Skin epidermis (tissue), 12 donors: ENCODE data around the gene VPS37B.

Source experiments
- H3K27ac ChIP-seq, 21 experiments: fragments of 200-600 bp; sonication (generic) in 11 of 21; one replicate each; pipeline ENCODE4 v1.5.0; 2020; ENCODE audit warnings: mild to moderate bottlenecking in 3 of 21, inconsistent platforms in 2 of 21, moderate library complexity in 2 of 21
- H3K4me3 ChIP-seq, 7 experiments: fragments of 200-600 bp; sonication (generic) in 2 of 7; one replicate each; pipeline ENCODE4 v1.5.0; 2020; ENCODE audit warnings: inconsistent platforms in 2 of 7, mild to moderate bottlenecking in 2 of 7, moderate library complexity in 1 of 7

The VPS37B gene

DNA sequence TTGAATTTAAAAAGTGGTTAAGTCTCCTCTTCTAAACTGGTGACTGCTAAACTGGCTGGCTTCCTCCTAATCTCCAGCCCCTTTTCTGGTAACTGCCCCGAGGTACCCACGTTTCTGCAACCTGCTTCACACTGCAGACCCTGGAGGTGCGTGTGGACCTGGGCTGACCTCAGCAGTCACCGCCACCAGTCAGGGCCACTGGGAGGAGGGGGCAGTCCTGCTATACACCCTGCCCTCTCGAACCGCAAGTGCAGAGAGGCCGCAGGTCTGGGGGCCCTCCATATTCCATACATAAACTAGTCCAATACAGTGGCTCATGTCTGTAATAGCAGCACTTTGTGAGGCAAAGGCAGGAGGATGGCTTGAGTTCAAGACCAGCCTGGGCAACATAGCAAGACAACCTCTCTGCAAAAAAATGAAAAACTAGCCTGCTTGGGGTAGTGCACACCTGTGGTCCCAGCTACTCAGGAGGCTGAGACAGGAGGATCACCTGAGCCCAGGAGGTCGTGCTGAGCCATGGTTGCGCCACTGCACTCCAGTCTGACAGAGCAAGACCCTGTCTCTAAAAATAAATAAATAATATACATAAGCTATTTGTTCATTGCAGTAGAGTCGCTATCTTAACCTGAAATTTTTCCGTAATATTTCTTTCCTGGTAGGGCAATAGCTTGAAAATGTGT, 25.6 kb downstream of the VPS37B start:
- peak overlapping the region in 13 of 21 experiments; percentile 43 to 92 (median 85) for H3K27ac ChIP-seq
- no peak overlapping the region for H3K4me3 ChIP-seq

DNA sequence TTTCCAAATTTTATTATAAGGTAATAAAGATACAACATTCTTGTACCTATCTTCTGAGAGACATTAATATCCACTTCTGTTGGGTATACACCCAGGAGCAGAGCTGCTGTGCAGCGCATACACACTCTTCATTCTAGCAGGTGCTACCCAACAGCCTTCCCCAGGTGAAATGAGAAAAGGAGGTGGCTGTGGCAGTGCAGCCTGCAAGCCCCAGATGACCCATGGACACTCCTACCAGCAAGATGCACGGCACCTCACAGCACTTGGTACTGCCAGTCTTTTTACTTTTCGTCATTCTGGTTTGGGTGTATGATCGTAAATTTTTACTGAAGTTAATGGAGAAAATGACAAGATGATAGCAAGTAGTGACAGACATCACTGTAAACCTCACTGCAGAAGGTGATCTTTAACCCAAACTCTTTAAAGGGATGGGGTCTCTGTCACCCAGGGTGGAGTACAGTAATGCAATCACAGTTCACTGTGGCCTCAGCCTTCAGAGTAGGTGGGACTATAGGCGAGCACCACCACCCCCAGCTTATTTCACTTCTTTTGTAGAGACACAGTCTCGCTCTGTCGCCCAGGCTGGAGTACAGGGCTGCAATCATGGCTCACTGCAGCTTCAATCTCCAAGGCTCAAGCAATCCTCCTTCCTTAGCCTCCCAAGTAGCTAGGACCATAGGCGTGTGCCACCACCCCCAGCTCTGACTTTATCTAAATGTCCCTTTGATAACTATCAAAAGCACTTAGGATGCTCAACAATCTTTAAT, 26.5 kb downstream of the VPS37B start:
- Histone ChIP-seq H3K4me3 (no peak overlapping the region), H3K27ac (peak overlapping the region in 1 of 21 experiments; percentile 86)

DNA sequence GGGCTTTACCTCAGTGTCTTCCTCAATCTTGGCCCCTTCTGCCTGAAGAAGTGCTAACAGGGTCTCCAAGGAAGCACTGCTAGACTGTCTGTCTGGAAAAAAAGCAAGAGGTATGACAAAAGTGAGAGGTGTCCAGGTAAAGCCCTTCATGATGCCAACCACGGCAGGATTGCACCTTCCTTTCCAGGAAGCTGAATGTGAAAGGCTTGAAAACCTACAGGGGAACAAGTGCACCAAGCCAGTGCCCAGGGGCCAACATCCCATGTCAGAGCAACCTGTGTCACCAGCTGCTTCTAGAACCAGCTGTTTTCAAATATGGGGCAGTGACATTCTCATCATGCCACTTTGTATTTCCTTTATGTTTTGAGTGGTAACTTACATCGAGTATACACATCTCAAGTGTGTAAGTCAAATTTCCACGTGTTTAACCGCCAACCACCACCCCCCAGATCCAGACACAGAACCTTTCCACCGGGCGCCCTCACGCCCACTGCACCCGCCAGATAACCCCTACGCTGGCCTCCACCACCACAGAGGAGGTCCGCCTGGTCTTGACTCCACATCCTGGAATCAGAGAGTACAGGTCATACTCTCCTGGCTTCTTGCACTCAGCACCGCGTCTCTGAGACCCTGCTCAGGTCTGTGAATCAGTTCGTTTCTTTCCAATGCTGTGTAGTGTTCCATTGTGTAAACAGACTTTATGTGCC, 27.3 kb downstream of the VPS37B start:
- peak overlapping the region in 9 of 21 experiments; percentile 5 to 67 (median 48) for H3K27ac ChIP-seq
- H3K4me3 ChIP-seq, result no peak overlapping the region

DNA sequence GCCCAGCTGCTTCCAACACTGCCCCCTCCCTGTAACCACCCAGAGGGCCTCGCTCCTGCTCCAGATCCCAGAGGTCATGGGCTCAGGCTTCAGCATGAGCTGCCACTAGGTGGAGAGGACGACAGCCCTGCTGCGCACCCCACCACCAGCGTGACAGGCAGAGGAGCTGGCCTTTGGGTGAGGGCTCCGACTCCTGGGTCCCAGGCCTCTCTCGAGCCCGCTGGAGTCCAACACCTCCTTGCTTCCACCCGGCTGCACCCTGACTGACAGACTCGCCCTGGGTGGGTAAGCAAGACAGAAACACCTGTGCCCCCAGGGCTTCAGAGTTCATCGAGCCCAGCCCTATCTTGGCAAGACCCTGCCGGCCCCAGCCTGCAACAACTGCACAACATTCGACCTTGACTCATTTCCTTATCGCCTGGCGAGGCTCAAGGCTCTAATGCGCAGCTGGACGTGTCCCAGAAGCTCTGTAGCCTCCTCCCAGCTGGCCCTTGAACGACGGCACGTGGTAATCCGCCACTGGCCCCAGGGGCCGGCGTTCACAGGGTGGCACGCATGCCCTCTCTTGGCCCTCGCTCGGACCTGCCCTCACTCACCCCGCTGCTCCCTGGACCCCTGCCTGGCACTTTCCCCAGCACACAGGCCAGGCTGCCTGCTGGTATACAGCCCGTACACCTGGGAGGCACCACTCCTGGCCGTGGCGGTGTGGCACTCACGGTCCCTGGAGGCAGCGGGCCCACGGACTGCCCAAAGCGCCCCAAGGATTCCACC, 28.0 kb downstream of the VPS37B start:
- H3K27ac ChIP-seq, result peak overlapping the region in 10 of 21 experiments; percentile 5 to 67 (median 48)
- no peak overlapping the region for H3K4me3 ChIP-seq

DNA sequence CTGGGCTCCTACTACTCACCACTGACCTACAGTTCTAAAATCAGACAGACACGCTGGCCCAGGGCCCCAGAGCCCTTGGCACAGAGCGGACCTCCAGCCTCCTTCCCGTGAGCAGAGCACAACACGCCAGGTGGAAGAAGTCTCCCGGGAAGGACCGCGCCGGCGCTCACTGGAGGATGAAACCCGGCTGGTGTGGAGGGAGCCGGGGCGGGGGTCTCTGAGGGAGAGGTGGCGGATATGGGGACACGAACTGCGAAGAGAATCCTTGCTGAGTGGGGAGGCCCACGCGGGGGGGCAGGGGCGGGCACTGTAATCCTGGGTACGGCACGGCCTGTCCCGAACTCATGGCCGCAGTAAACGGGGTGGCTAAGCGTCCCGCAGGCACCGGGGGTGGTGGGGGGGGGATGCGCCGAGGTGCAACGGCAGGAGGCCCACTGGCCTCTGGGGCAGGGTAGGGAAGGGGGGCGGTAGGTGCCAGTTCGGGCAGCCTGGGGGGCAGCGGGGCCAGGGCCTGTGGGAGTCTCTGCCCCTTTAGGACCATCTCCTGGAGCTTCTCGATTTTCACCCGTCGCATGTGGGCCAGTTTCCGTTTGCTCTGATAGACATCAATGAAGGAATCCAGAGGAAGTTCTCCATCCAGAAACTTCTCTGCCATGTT, 28.8 kb downstream of the VPS37B start:
- H3K4me3 ChIP-seq, result no peak overlapping the region
- peak overlapping the region in 7 of 21 experiments; percentile 5 to 67 (median 47) for H3K27ac ChIP-seq

DNA sequence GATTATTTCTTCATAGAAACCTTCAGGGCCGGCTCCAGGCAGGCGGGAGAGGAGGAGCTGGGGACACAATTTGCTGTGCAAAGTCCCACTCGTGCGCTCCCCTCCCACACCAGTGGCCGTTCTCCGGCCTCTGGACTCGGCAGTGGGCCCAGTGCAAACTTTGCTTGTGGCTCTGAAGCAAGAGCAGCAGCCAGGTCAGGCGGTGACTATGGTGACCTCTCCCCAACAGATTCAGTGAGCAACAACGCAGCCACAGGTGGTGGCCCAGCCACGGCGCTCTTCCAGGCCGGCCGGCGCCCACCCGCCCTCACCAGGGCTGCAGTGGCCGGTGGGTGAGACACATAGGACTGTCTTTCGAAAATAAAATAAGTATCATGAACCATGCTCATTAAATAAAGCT, 29.5 kb downstream of the VPS37B start:
- Histone ChIP-seq H3K4me3 (no peak overlapping the region), H3K27ac (no peak overlapping the region)

DNA sequence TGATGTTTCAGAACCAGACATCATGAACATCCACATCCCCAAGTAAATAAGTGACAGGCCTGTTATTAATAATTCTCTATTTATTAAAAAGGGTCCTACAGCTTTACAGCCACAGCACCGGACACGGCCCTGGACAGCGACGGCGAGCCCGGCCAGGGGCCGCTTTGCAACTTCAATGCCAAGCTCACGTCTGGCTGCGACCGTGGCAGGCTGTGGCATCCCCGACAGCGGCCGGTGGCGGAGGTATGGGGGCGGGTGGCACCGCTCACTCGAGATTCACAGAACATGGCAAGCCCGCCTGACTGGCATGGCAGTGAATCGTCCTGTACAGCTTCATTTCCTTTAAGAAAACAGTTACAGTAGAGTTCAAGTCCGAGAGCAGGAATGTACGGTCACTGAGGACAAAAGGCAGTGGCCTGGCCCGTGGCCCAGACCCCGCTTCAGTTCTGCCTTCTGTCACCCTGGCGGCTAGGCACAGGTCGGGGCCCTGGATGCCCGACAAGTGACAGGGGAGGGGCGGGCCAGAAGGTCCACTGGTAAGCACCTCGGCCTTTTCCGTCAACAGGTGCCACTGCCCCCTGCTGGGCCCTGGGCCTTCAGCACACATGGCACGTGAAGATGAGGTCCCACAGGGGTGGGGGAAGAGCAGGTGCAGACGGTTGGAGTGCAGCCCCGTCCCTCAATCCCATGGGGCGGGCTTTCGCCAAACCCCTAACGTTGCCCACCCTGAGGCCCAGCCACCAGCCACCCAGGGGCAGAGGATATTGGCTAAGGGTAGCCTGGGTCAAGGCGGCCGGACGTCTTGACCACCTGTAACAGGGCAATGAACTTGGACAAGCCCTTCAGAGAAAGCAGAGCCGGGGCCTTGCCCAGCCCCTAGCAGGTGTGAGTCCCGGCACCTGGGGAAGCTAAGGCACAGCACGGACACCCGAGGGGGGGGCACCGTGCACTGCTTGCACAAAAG, 30.4 kb downstream of the VPS37B start:
- H3K27ac ChIP-seq, result peak overlapping the region in 1 of 21 experiments; percentile 28
- no peak overlapping the region for H3K4me3 ChIP-seq

DNA sequence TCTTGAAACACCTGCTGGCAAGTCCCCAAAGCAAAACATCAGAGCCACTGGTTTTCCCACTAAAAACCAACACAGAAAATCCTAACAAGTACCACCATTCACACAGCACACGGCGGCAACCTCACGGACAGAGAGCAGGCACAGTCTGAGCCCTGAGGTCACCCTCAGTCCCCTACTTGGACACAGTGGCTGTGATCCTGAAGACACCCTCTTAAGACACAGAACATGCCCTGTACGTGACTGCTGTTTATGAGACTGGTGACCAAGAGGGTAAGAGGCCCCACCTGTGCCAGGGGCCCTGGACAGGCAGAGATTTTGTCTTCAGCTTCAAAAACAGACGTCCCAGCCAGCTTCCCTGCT, 31.1 kb downstream of the VPS37B start:
- H3K4me3 ChIP-seq, result no peak overlapping the region
- H3K27ac ChIP-seq, result peak overlapping the region in 1 of 21 experiments; percentile 28

DNA sequence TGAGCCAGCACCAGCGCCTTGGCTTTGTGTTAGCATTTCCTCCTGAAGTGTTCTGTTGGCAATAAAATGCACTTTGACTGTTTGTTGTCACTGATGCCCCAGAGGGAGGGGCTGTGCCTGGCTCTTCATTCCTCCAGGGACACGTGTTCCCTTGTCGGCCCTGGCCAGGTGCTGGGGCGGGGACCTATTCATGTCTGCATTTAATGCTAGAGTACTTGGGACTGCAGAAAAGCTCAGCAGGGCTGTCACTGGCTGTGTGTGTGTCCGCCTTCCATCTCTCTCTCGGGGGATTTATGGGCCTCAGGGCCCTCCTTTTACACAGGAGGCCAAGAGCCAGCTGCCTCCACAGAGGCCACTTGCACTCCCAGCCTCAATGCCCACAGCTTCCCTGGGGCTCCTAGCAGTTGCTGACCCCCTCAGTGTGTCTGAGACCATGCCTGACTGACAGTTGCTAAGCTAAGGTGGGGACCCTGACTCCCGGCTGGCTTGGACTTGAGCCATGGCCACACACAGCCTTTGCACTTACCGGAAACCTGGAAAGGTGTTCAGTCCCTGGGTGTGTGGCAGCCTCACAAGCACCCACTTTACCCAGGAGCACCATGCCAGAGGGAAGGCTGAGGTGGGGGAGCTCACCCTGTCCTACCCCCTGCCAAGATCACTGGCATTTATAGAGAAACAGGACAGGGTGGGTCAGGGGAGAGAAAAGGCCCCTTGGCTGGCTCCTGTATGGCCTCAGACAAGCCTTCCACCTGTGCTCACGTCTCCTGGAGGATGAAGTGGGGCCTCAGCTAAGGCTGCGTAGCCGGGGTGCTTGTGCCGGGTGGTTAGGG, 32.8 kb downstream of the VPS37B start:
- peak overlapping the region in 7 of 21 experiments; percentile 11 to 59 (median 27) for H3K27ac ChIP-seq
- H3K4me3 ChIP-seq, result no peak overlapping the region

DNA sequence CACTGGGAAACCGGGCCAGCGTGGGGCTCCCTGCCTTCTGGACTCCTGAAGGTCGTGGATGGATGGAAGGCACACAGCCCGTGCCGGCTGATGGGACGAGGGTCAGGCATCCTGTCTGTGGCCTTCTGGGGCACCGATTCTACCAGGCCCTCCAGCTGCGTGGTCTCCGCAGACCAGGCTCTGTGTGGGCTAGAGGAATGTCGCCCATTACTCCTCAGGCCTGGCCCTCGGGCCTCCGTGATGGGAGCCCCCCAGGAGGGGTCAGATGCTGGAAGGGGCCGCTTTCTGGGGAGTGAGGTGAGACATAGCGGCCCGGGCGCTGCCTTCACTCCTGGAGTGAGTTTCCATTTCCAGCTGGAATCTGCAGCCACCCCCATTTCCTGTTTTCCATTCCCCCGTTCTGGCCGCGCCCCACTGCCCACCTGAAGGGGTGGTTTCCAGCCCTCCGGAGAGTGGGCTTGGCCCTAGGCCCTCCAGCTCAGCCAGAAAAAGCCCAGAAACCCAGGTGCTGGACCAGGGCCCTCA, 33.8 kb downstream of the VPS37B start:
- Histone ChIP-seq H3K4me3 (no peak overlapping the region), H3K27ac (peak overlapping the region in 9 of 21 experiments; percentile 21 to 58 (median 45))

DNA sequence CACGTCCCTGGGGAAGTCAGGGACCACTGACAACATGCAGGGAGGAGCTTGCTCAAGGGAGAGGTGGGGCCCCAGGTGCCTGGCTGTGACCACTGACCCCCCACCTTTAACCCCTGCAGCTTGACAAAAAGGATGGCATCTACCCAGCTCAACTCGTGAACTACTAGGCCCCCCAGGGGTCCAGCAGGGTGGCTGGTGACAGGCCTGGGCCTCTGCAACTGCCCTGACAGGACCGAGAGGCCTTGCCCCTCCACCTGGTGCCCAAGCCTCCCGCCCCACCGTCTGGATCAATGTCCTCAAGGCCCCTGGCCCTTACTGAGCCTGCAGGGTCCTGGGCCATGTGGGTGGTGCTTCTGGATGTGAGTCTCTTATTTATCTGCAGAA, 34.3 kb downstream of the VPS37B start:
- Histone ChIP-seq H3K4me3 (no peak overlapping the region), H3K27ac (peak overlapping the region in 6 of 21 experiments; percentile 17 to 58 (median 44))

DNA sequence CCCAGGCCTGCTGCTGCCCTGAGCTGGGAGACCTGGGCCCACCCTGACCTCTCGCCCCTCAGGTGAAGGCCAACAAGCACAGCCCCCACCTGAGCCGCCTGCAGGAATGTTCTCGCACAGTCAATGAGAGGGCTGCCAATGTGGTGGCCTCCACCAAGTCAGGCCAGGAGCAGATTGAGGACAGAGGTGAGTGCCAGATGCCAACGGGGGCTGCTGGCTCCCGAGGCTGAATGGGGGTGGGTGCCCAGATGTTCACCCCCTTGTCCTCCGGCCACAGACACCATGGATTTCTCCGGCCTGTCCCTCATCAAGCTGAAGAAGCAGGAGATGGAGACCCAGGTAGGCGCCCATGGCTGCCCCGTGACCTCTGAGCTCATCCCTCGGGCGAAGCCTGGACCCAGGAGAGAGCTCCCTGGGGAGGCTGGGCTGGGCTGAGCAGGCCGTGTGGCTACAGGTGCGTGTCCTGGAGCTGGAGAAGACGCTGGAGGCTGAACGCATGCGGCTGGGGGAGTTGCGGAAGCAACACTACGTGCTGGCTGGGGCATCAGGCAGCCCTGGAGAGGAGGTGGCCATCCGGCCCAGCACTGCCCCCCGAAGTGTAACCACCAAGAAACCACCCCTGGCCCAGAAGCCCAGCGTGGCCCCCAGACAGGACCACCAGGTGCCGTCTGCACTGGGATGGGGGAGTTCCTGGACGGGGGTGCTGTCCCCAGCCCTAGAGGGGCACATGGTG, 34.9 kb downstream of the VPS37B start:
- Histone ChIP-seq H3K4me3 (no peak overlapping the region), H3K27ac (peak overlapping the region in 6 of 21 experiments; percentile 10 to 47 (median 28))

DNA sequence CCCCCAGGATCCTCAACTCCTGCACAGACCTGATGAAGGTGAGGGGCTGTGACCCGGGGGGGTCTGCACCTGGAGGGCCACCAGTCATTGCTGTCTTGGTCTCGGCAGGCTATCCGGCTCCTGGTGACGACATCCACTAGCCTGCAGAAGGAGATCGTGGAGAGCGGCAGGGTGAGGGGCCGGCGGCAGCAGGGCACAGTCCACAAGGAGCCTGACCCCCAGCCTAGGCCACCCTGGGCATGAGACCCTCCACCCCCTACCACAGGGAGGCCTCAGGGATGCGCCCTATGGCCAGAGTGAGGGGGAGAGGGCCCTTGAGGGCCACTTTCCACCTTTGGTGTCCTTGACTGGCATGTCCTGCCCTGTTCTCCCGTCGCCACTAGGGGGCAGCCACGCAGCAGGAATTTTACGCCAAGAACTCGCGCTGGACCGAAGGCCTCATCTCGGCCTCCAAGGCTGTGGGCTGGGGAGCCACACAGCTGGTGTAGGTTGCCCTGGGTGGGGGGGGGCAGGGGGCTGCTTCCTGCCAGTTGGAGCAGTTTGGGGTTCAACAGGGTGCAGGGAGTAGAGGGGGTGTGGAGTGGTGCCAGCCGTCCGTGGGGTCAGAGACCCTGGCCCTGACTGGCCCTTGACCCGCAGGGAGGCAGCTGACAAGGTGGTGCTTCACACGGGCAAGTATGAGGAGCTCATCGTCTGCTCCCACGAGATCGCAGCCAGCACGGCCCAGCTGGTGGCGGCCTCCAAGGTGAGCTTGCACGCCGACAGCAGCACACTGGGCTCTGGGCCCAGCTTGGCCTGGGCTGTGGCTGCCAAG, 35.7 kb downstream of the VPS37B start:
- Histone ChIP-seq H3K4me3 (no peak overlapping the region), H3K27ac (peak overlapping the region in 6 of 21 experiments; percentile 10 to 47 (median 28))

DNA sequence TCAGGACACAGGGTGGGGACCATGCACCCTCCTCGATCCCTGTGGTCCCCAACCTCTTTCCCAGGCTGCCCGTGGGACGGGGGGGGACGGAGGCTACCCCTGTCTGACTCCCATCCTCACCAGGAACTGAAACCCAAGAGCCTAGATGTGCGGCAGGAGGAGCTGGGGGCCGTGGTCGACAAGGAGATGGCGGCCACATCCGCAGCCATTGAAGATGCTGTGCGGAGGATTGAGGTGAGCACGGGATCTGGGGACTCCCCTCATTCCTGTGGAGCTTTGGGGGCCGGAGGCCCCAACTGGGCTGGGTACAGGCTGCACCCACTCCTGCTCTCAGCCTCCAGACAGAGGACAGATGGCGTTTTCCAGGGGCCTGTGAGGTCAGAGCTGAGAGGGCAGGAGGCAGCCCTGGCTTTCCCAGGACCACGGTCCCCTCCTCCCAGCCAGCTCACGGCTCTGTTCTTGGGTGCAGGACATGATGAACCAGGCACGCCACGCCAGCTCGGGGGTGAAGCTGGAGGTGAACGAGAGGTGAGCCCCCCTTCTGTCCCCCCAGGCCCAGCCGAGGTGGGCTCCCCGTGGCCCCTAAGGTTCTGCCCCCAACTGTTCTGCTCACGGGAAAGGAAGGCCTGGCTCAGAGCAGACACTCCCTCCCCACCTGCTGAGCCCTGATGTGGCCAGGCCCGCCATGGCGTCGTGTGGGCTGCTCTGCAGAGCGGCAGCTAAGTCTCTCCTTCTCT, 36.5 kb downstream of the VPS37B start:
- peak overlapping the region in 2 of 21 experiments; percentile 23 to 31 for H3K27ac ChIP-seq
- H3K4me3 ChIP-seq, result no peak overlapping the region
